MCF 10A (cell line): ENCODE results near the gene HPSE2. TPM values are rescaled to one million over a fixed set of nuclear protein-coding genes. Genes with fewer than 3 reads are reported as not detected.

Experiments
- BruUV-seq: library from RNA; stranded (reverse); fragments of 400-500 nt; replicated peaks from 2 replicates; lab custom pipeline; 2021; lab: Mats Ljungman, UMichigan
- CTCF ChIA-PET: fragments of 300-600 bp; sonication (Branson Sonifier 250); formaldehyde crosslinking; extraction: SDS; loops from one replicate; lab custom pipeline; 2021; ENCODE audit warnings: antibody characterized with exemption, inconsistent platforms; lab: Yijun Ruan, JAX
- POLR2A ChIA-PET: fragments of 300-600, 350-650 bp; sonication (Branson Sonifier 250); formaldehyde crosslinking; extraction: SDS; loops from one replicate; lab custom pipeline; 2020; ENCODE audit warnings: antibody characterized with exemption, inconsistent platforms; lab: Yijun Ruan, JAX
- DNase-seq: peaks from one replicate; pipeline ENCODE4 v3.0.0-alpha.2; 2018; ENCODE audit not compliant: unreplicated experiment
- H3K27ac Mint-ChIP-seq: one replicate; pipeline ENCODE4 v1.8.0; 2022; ENCODE audit warnings: mild to moderate bottlenecking, low read depth, mixed read lengths; ENCODE audit not compliant: unreplicated experiment
- H3K27me3 Mint-ChIP-seq: one replicate; pipeline ENCODE4 v1.8.0; 2022; ENCODE audit warnings: mixed read lengths; ENCODE audit not compliant: insufficient read depth, unreplicated experiment
- H3K36me3 Mint-ChIP-seq: one replicate; pipeline ENCODE4 v1.8.0; 2022; ENCODE audit warnings: mild to moderate bottlenecking, moderate library complexity, mixed read lengths; ENCODE audit not compliant: insufficient read depth, unreplicated experiment
- H3K4me1 Mint-ChIP-seq: one replicate; pipeline ENCODE4 v1.8.0; 2022; ENCODE audit warnings: mixed read lengths; ENCODE audit not compliant: insufficient read depth, unreplicated experiment
- H3K4me3 Mint-ChIP-seq: one replicate; pipeline ENCODE4 v1.8.0; 2022; ENCODE audit warnings: mild to moderate bottlenecking, moderate library complexity, mixed read lengths; ENCODE audit not compliant: unreplicated experiment
- H3K9me3 Mint-ChIP-seq: one replicate; pipeline ENCODE4 v1.8.0; 2022; ENCODE audit warnings: mixed read lengths; ENCODE audit not compliant: unreplicated experiment
- CTCF ChIP-seq: fragments of 200-600 bp; IDR thresholded peaks from one replicate; pipeline ENCODE4 v1.8.0; 2022; ENCODE audit warnings: antibody characterized with exemption, mild to moderate bottlenecking; ENCODE audit not compliant: unreplicated experiment
- intact Hi-C: fragments of 100-400 bp; cut with micrococcal nuclease; formaldehyde crosslinking; loops from 2 replicates; pipeline ENCODE4 v1.14.1; 2022
- total RNA-seq: library from RNA; stranded (reverse); gene quantifications from 2 replicates; pipeline ENCODE4 v1.2.3, GENCODE V29; 2022

HPSE2 gene
- total RNA-seq, 1 experiment from 2014 or later, result not detected

GRCh38 chr10:98858525-98858924 lies 377.1 kb downstream of the HPSE2 start:
- Mint-ChIP-seq H3K36me3 (no peaks in the 10 kb centered on the region), H3K9me3 (no peaks in the 10 kb centered on the region), H3K4me1 (no peaks in the 10 kb centered on the region), H3K27ac (no peak overlapping the region), H3K4me3 (no peak overlapping the region), H3K27me3 (peaks cover 14% of the 10 kb centered on the region)
- intact Hi-C loops, result loop anchor here (1.0 to 10.0 kb wide), 2 partner anchors 184 to 394 kb away; no protein-coding TSS in a partner anchor
- TF ChIP-seq CTCF, result no peak
- no TSS peak for BruUV-seq
- ChIA-PET POLR2A (no interaction called here), CTCF (interaction anchor here (1.1 to 1.2 kb wide), 2 partner anchors 11 to 21 kb away, joined by 3 to 4 read pairs; no protein-coding TSS in a partner anchor)
- DNase-seq, result peak; percentile 22

GRCh38 chr10:98855403-98856189 lies 380.1 kb downstream of the HPSE2 start:
- no peak overlapping the region for H3K4me3 Mint-ChIP-seq
- no peaks in the 10 kb centered on the region for H3K4me1 Mint-ChIP-seq
- TF ChIP-seq CTCF, result no peak
- H3K36me3 Mint-ChIP-seq, result no peaks in the 10 kb centered on the region
- CTCF ChIA-PET, result interaction anchor here (0.6 to 0.9 kb wide), 2 partner anchors 188 to 340 kb away, joined by 3 to 4 read pairs; no protein-coding TSS in a partner anchor
- H3K9me3 Mint-ChIP-seq, result no peaks in the 10 kb centered on the region
- intact Hi-C loops, result loop anchor here (10.0 kb wide), 1 partner anchor 391 kb away; no protein-coding TSS in a partner anchor
- DNase-seq, result no peak
- BruUV-seq, result no TSS peak
- no peak overlapping the region for H3K27ac Mint-ChIP-seq
- H3K27me3 Mint-ChIP-seq, result peaks cover 31% of the 10 kb centered on the region
- POLR2A ChIA-PET, result no interaction called here

- no peaks in the 10 kb centered on the region for H3K4me1 Mint-ChIP-seq
- CTCF ChIA-PET, result interaction anchor here (0.7 kb wide), 1 partner anchor 113 kb away, joined by 4 read pairs; no protein-coding TSS in a partner anchor
- TF ChIP-seq CTCF, result no peak
- no TSS peak for BruUV-seq
- peaks cover 31% of the 10 kb centered on the region for H3K27me3 Mint-ChIP-seq
- H3K36me3 Mint-ChIP-seq, result no peaks in the 10 kb centered on the region
- no peak for DNase-seq
- intact Hi-C loops, result loop anchor here (10.0 kb wide), 1 partner anchor 388 kb away; no protein-coding TSS in a partner anchor
- POLR2A ChIA-PET, result no interaction called here
- H3K27ac Mint-ChIP-seq, result no peak overlapping the region
- no peak overlapping the region for H3K4me3 Mint-ChIP-seq
- H3K9me3 Mint-ChIP-seq, result no peaks in the 10 kb centered on the region
Observed at GRCh38 chr10:98852686-98853085, 383.0 kb downstream of the HPSE2 start.

- intact Hi-C loops, result no loop called here
- no peak overlapping the region for H3K27ac Mint-ChIP-seq
- BruUV-seq, result no TSS peak
- DNase-seq, result peak; percentile 19
- H3K9me3 Mint-ChIP-seq, result no peaks in the 10 kb centered on the region
- CTCF ChIA-PET, result no interaction called here
- H3K4me1 Mint-ChIP-seq, result no peaks in the 10 kb centered on the region
- H3K36me3 Mint-ChIP-seq, result no peaks in the 10 kb centered on the region
- peaks cover 15% of the 10 kb centered on the region for H3K27me3 Mint-ChIP-seq
- no peak overlapping the region for H3K4me3 Mint-ChIP-seq
- POLR2A ChIA-PET, result no interaction called here
- TF ChIP-seq CTCF, result no peak
Observed at GRCh38 chr10:98848361-98848760, 387.3 kb downstream of the HPSE2 start.
